Ascending aorta (tissue), 2 donors: ENCODE data around the gene UVSSA. TPM values are rescaled to one million over a fixed set of nuclear protein-coding genes. Genes with fewer than 3 reads are reported as not detected.

Source experiments
- DNase-seq, 2 donors: peaks; one replicate each; pipeline ENCODE4 v3.0.0-alpha.2; 2019; ENCODE audit warnings: low spot score in 2 of 2
- H3K27ac ChIP-seq, 2 donors: fragments of 200-600 bp; sonication (generic); one replicate each; pipeline ENCODE4 v1.5.1; 2016 to 2017; ENCODE audit warnings: mild to moderate bottlenecking in 1 of 2
- H3K27me3 ChIP-seq: fragments of 200-600 bp; sonication (generic); one replicate; pipeline ENCODE4 v1.5.1; 2017
- H3K36me3 ChIP-seq, 2 donors: fragments of 200-600 bp; sonication (generic); one replicate each; pipeline ENCODE4 v1.5.1; 2016
- H3K4me1 ChIP-seq, 2 donors: fragments of 200-600 bp; sonication (generic); one replicate each; pipeline ENCODE4 v1.5.1; 2016 to 2017; ENCODE audit warnings: mild to moderate bottlenecking in 1 of 2
- H3K4me3 ChIP-seq, 2 donors: fragments of 200-600 bp; sonication (generic); one replicate each; pipeline ENCODE4 v1.5.1; 2016 to 2017; ENCODE audit warnings: mild to moderate bottlenecking in 1 of 2
- H3K9me3 ChIP-seq, 2 donors: fragments of 200-600 bp; sonication (generic); one replicate each; pipeline ENCODE4 v1.5.1; 2016
- intact Hi-C: fragments of 100-400 bp; cut with DNase I; formaldehyde crosslinking; loops from one replicate; pipeline ENCODE4 v1.15.1; 2023
- total RNA-seq: library from RNA; depleted of rRNA; stranded (reverse); fragments of >200 nt; gene quantifications from one replicate; pipeline ENCODE4 v1.1.0, GENCODE V29; 2016
- TF ChIP-seq, protein P1 (sequence below), 3 experiments: fragments of 200-600 bp in 2 of 3; fragments of 450-650 bp in 1 of 3; sonication (generic) in 2 of 3; IDR thresholded peaks; one replicate each; pipeline ENCODE4 v1.5.1; 2016 to 2019; ENCODE audit warnings: antibody characterized with exemption in 3 of 3, mild to moderate bottlenecking in 1 of 3, moderate library complexity in 1 of 3

Gene UVSSA
- total RNA-seq, 1 donor from 2014 or later = 56.9 TPM

DNA sequence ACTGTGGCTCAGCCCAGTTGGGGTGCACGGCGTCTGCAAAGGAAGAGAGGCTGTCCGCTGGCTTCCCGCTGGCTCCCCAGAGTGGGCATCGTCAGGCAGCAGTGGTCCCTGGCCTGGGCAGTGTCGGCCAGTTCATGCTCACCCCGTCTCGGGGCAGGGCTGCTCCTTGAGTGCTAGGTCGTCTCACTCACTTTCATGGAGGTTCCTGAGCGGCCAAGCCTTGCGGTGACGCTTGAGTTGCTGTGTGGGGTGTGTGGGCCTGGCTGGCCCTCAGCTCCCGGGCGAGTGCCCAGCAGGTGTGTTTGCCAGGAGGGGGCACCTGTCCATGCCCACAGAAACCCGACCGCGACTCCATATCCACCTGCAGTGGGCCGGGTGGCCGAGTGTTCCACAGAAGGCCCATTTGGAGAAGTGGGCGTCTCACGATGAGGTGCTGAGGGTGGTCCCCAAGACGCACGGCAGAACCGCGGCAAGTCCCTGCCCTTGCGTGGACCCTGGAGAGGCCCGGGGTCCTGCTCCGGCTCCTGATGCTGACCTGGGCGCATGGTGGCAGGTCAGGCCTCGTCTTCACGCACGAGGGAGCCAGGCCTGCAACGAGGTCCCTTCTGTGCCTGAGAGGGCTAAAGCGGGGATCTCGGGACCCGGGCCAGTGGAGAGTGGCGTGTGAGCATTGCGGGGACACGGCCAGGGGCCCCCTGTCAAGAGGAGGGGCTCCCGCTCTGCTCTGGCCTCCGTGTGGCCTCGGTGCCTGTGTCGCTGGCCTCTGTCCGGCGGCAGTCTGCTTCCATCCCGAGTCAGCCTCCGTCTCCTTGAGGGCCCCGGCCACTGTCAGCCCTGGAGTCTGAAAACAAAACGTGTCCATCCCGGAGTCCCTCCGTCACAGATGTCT is 18.5 kb upstream of the UVSSA start:
- Histone ChIP-seq H3K27me3 (no peaks in the 10 kb centered on the region), H3K4me3 (no peak overlapping the region), H3K27ac (no peak overlapping the region), H3K36me3 (peaks cover 36 to 67% of the 10 kb centered on the region in 2 donors), H3K9me3 (no peaks in the 10 kb centered on the region), H3K4me1 (peaks cover 0 to 3% of the 10 kb centered on the region in 2 donors)
- no peak for DNase-seq
- intact Hi-C loops = no loop called here
- TF ChIP-seq, protein P1, sequence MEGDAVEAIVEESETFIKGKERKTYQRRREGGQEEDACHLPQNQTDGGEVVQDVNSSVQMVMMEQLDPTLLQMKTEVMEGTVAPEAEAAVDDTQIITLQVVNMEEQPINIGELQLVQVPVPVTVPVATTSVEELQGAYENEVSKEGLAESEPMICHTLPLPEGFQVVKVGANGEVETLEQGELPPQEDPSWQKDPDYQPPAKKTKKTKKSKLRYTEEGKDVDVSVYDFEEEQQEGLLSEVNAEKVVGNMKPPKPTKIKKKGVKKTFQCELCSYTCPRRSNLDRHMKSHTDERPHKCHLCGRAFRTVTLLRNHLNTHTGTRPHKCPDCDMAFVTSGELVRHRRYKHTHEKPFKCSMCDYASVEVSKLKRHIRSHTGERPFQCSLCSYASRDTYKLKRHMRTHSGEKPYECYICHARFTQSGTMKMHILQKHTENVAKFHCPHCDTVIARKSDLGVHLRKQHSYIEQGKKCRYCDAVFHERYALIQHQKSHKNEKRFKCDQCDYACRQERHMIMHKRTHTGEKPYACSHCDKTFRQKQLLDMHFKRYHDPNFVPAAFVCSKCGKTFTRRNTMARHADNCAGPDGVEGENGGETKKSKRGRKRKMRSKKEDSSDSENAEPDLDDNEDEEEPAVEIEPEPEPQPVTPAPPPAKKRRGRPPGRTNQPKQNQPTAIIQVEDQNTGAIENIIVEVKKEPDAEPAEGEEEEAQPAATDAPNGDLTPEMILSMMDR (IDR thresholded peaks at IDR 0.05) = no peak

DNA sequence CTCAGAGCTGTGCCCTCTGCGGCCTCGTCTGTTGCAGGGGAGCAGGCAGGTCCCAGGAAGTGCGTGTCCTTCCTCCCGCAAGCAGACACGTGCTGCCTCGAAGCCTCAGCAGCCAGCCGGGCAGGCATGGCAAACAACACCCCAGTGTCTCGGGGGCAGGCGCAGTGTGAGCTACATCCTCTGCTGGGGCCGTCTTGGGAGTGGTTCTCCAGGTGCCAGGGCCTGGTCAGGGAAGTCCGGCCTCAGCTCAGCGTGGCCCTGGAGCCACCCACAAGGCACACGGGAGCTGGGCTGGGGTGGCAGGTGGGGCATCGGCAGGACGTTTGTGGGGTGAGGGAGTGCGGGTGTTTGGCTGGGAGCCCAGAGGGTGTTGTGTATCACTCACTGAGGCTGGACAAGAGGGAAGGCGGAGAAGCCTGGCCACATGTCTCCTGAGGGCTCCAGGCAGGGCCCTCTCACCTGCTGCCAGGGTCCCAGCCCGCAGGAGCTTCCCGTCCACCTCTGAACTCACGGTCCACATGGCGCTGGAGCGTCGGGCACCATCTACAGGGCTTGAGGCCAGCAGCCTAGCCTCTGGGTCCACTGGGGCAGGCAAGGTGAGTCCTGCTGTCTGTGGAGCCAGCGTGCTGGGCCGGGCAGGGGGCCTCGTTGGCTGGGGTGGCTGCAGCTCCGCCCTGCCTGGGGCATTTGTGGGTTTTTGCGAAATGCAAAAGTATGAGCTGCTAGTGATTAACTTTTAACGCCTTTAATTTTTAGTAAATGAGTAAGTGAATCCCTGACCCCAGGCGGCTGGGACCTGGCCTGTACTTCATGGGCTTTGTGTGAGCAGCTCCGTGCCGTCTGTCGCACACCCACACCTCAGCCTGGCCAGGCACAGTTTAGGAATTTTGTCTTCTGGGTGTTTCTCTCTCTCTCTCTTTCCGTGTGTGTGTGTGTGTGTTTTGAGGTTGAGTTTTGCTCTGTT is 17.3 kb upstream of the UVSSA start:
- TF ChIP-seq, protein P1 (IDR thresholded peaks at IDR 0.05) = no peak
- no peak overlapping the region for H3K27ac ChIP-seq
- H3K27me3 ChIP-seq = no peaks in the 10 kb centered on the region
- DNase-seq = no peak
- no peaks in the 10 kb centered on the region for H3K9me3 ChIP-seq
- intact Hi-C loops = no loop called here
- peaks cover 36 to 74% of the 10 kb centered on the region in 2 donors for H3K36me3 ChIP-seq
- H3K4me3 ChIP-seq = no peak overlapping the region
- H3K4me1 ChIP-seq = no peaks in the 10 kb centered on the region

DNA sequence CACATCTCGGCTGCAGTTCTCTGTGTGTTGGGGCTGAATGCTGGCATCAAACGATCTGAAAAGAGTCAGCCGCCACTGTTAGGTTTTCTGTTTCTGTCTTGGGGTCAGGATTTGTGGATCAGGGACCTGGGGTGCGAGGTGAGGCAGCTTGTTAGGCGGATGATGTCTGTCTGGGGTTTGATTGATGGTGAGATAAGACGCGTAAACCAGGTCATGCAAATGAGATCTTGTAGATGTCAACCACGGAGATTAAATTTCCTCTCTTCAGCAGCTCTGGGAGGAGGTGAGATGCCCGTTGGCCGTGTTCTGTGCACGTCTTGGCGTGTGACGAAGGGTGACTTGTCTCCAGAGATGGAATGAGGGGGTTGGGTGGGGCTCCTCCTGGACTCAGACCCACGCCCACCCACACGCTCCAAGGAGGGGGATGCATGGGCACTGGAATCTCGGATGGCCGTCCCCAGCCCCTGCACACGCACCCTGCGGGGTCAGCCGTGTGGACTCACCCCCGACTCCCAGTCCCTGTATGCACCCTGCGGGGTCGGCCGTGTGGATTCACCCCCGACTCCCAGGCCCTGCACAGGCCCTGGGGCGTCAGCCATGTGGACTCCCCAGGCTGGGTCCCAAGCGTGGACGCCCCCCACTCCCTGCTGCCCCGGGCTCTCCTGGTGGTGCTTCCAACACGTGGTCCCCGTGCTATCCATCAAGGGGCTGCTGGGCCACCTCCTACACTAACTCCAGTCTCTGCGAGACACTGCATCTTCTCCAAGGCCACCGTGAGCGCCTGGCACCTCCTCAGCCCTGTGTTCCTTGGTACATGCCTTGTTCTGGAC is 16.0 kb upstream of the UVSSA start:
- TF ChIP-seq, protein P1 (IDR thresholded peaks at IDR 0.05) = no peak
- no peak overlapping the region for H3K4me3 ChIP-seq
- DNase-seq = no peak
- no peak overlapping the region for H3K27ac ChIP-seq
- H3K9me3 ChIP-seq = no peaks in the 10 kb centered on the region
- intact Hi-C loops = no loop called here
- H3K4me1 ChIP-seq = no peaks in the 10 kb centered on the region
- no peaks in the 10 kb centered on the region for H3K27me3 ChIP-seq
- H3K36me3 ChIP-seq = peaks cover 36 to 70% of the 10 kb centered on the region in 2 donors

DNA sequence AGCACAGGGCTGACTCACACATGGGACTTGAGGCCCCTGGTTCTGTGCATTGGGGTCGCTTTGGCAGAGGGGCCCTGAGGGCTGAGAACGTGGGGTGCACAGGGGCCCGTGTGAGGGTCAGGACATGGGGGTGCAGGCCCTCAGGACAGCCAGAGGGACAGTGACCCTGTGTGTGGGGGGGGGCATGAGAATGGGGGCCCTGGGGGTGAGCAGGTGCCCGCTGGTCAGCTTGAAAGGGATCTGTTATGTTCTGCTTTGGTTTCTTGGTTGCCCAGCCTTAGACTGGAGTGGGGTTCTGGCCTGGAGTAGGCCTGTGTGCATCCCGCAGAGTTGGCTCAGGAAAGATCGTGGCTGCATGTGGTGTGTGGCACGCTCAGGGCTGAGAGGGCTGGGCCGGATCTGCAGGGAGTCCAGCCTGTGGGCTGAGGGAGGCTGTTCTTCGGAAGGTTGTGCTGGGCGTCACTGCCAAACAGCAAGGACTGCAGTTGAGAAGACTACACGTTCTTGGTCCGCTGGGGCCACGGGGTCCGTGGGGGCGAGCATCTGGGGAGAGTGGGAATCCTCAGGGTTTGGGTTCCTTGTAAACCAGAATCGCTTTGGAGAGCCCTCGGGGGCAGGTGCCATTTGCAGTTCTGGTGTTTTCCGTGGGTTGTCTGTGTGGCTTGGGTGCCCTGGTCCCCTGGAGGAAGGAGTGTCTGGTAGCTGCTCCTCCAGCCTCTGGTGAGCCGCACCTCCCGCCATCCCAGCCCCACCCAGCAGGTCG is 15.2 kb upstream of the UVSSA start:
- TF ChIP-seq, protein P1 (IDR thresholded peaks at IDR 0.05) = no peak
- Histone ChIP-seq H3K4me1 (no peaks in the 10 kb centered on the region), H3K27me3 (no peaks in the 10 kb centered on the region), H3K36me3 (peaks cover 39 to 72% of the 10 kb centered on the region in 2 donors), H3K4me3 (no peak overlapping the region), H3K27ac (no peak overlapping the region), H3K9me3 (no peaks in the 10 kb centered on the region)
- no peak for DNase-seq
- intact Hi-C loops = no loop called here
